GM23338 (cell line): ENCODE results near the gene ROBO1. TPM values are rescaled to one million over a fixed set of nuclear protein-coding genes. Genes with fewer than 3 reads are reported as not detected.

Source experiments
- ATAC-seq: fragments of 200-7000 bp; cut with Tn5 transposase; 3 replicates; pipeline ENCODE4 v1.9.1; 2020
- DNase-seq: peaks from one replicate; pipeline ENCODE4 v3.0.0-alpha.2; 2015; ENCODE audit warnings: low spot score
- H2AFZ ChIP-seq: fragments of 200-600 bp; sonication (generic); 2 replicates; pipeline ENCODE4 v1.8.0; 2016; ENCODE audit warnings: antibody characterized with exemption, mild to moderate bottlenecking, moderate library complexity
- H3F3A ChIP-seq: fragments of 200-600 bp; sonication (generic); replicated peaks from 2 replicates; pipeline ENCODE4 v1.8.0; 2017; ENCODE audit warnings: antibody characterized with exemption, mixed run types, low read depth
- H3K27ac ChIP-seq: fragments of 200-600 bp; sonication (generic); 2 replicates; pipeline ENCODE4 v1.6.1; 2016; ENCODE audit warnings: low read depth
- H3K27me3 ChIP-seq: fragments of 200-600 bp; sonication (generic); 2 replicates; pipeline ENCODE4 v1.8.0; 2016; ENCODE audit warnings: mild to moderate bottlenecking, mixed run types, moderate library complexity; ENCODE audit not compliant: insufficient read depth
- H3K36me3 ChIP-seq: fragments of 200-600 bp; sonication (generic); 2 replicates; pipeline ENCODE4 v1.8.0; 2016; ENCODE audit warnings: mild to moderate bottlenecking; ENCODE audit not compliant: insufficient read depth
- H3K4me1 ChIP-seq: fragments of 200-600 bp; sonication (generic); 2 replicates; pipeline ENCODE4 v1.8.0; 2016; ENCODE audit warnings: mild to moderate bottlenecking, moderate library complexity; ENCODE audit not compliant: insufficient read depth
- H3K4me2 ChIP-seq: fragments of 200-600 bp; sonication (generic); 2 replicates; pipeline ENCODE4 v1.7.1; 2017; ENCODE audit warnings: mixed run types
- H3K4me3 ChIP-seq: fragments of 200-600 bp; sonication (generic); 2 replicates; pipeline ENCODE4 v1.6.1; 2016; ENCODE audit warnings: mixed run types
- H3K79me2 ChIP-seq: fragments of 200-600 bp; sonication (generic); replicated peaks from 2 replicates; pipeline ENCODE4 v1.8.0; 2017; ENCODE audit warnings: mild to moderate bottlenecking; ENCODE audit not compliant: insufficient read depth
- H3K9me2 ChIP-seq: fragments of 200-600 bp; sonication (generic); 2 replicates; pipeline ENCODE4 v1.8.0; 2017; ENCODE audit not compliant: insufficient read depth
- H4K20me1 ChIP-seq: fragments of 200-600 bp; sonication (generic); replicated peaks from 2 replicates; pipeline ENCODE4 v1.8.0; 2017; ENCODE audit warnings: mild to moderate bottlenecking; ENCODE audit not compliant: insufficient read depth
- H3K27ac Mint-ChIP-seq: 2 replicates; pipeline ENCODE4 v1.8.0; 2020; ENCODE audit warnings: inconsistent platforms, mild to moderate bottlenecking, moderate library complexity, mixed read lengths
- H3K27me3 Mint-ChIP-seq: 3 replicates; pipeline ENCODE4 v1.8.0; 2022; ENCODE audit warnings: low read depth, mild to moderate bottlenecking, moderate library complexity, mixed read lengths, inconsistent platforms; ENCODE audit not compliant: insufficient read depth, poor library complexity
- H3K36me3 Mint-ChIP-seq: 3 replicates; pipeline ENCODE4 v1.8.0; 2021; ENCODE audit warnings: low read depth, mild to moderate bottlenecking, inconsistent platforms, moderate library complexity, mixed read lengths
- H3K4me1 Mint-ChIP-seq: 3 replicates; pipeline ENCODE4 v1.8.0; 2020; ENCODE audit warnings: mild to moderate bottlenecking, inconsistent platforms, mixed read lengths
- H3K4me3 Mint-ChIP-seq: 3 replicates; pipeline ENCODE4 v1.8.0; 2021; ENCODE audit warnings: moderate library complexity, mild to moderate bottlenecking, inconsistent platforms, mixed read lengths
- H3K9me3 Mint-ChIP-seq: 3 replicates; pipeline ENCODE4 v1.8.0; 2020; ENCODE audit warnings: moderate library complexity, mild to moderate bottlenecking, inconsistent platforms, mixed read lengths
- NANOG ChIP-seq: IDR thresholded peaks from 2 replicates; pipeline ENCODE4 v1.6.1; 2016; ENCODE audit warnings: antibody characterized with exemption, borderline replicate concordance
- ZNF331 ChIP-seq: fragments of 250-450 bp; sonication (Bioruptor Pico); IDR thresholded peaks from 2 replicates; pipeline ENCODE4 v1.5.0; 2020; ENCODE audit warnings: low read depth, mild to moderate bottlenecking, moderate library complexity
- polyA plus RNA-seq: library from polyadenylated mRNA; unstranded; fragments of >200 nt; fragmentation: Nextera tagmentation; extraction: Ambion mirVana; gene quantifications from 2 replicates; pipeline ENCODE4 v1.2.1, GENCODE V29; 2016
- total RNA-seq: library from RNA; depleted of rRNA; stranded (reverse); fragments of >200 nt; shearing (Covaris generic); gene quantifications from 2 replicates; pipeline ENCODE4 v1.2.3, GENCODE V29; 2014
- TF ChIP-seq, protein P1 (sequence below): fragments of 250-450 bp; sonication (Bioruptor Pico); IDR thresholded peaks from 2 replicates; pipeline ENCODE4 v1.5.0; 2020; ENCODE audit warnings: mild to moderate bottlenecking, moderate library complexity
- TF ChIP-seq, protein P2 (sequence below): IDR thresholded peaks from 2 replicates; pipeline ENCODE4 v1.6.1; 2016; ENCODE audit warnings: antibody characterized with exemption

Gene ROBO1
- total and polyA plus RNA-seq, 2 experiments from 2014 or later: 19.2 to 78.3 TPM

GRCh38 chr3:78794431-78794830 is 973.4 kb downstream of the ROBO1 start:
- H3K79me2 ChIP-seq: peaks cover 17% of the 10 kb centered on the region
- no peak for DNase-seq
- peaks cover 24% of the 10 kb centered on the region for H3K4me1 Mint-ChIP-seq

More at GRCh38 chr3:78794431-78794830, 973.4 kb downstream of the ROBO1 start:
- no peaks in the 10 kb centered on the region for H3K36me3 ChIP-seq
- no peak; the same call in 2 of the 3 replicates for ATAC-seq
- H3K4me3 ChIP-seq: no peak overlapping the region
- no peak overlapping the region for H2AFZ ChIP-seq
- no peaks in the 10 kb centered on the region for H3K27me3 ChIP-seq
- Mint-ChIP-seq H3K36me3 (no peaks in the 10 kb centered on the region), H3K9me3 (no peaks in the 10 kb centered on the region), H3K4me3 (no peak overlapping the region), H3K27me3 (no peaks in the 10 kb centered on the region), H3K27ac (no peak overlapping the region)
- no peaks in the 10 kb centered on the region for H3K9me2 ChIP-seq
- H3K4me1 ChIP-seq: peaks cover 25% of the 10 kb centered on the region
- H3K4me2 ChIP-seq: no peak overlapping the region
- H4K20me1 ChIP-seq: no peaks in the 10 kb centered on the region
- no peak for TF ChIP-seq ZNF331 (CRISPR knock-in tag)
- TF ChIP-seq, protein P1, sequence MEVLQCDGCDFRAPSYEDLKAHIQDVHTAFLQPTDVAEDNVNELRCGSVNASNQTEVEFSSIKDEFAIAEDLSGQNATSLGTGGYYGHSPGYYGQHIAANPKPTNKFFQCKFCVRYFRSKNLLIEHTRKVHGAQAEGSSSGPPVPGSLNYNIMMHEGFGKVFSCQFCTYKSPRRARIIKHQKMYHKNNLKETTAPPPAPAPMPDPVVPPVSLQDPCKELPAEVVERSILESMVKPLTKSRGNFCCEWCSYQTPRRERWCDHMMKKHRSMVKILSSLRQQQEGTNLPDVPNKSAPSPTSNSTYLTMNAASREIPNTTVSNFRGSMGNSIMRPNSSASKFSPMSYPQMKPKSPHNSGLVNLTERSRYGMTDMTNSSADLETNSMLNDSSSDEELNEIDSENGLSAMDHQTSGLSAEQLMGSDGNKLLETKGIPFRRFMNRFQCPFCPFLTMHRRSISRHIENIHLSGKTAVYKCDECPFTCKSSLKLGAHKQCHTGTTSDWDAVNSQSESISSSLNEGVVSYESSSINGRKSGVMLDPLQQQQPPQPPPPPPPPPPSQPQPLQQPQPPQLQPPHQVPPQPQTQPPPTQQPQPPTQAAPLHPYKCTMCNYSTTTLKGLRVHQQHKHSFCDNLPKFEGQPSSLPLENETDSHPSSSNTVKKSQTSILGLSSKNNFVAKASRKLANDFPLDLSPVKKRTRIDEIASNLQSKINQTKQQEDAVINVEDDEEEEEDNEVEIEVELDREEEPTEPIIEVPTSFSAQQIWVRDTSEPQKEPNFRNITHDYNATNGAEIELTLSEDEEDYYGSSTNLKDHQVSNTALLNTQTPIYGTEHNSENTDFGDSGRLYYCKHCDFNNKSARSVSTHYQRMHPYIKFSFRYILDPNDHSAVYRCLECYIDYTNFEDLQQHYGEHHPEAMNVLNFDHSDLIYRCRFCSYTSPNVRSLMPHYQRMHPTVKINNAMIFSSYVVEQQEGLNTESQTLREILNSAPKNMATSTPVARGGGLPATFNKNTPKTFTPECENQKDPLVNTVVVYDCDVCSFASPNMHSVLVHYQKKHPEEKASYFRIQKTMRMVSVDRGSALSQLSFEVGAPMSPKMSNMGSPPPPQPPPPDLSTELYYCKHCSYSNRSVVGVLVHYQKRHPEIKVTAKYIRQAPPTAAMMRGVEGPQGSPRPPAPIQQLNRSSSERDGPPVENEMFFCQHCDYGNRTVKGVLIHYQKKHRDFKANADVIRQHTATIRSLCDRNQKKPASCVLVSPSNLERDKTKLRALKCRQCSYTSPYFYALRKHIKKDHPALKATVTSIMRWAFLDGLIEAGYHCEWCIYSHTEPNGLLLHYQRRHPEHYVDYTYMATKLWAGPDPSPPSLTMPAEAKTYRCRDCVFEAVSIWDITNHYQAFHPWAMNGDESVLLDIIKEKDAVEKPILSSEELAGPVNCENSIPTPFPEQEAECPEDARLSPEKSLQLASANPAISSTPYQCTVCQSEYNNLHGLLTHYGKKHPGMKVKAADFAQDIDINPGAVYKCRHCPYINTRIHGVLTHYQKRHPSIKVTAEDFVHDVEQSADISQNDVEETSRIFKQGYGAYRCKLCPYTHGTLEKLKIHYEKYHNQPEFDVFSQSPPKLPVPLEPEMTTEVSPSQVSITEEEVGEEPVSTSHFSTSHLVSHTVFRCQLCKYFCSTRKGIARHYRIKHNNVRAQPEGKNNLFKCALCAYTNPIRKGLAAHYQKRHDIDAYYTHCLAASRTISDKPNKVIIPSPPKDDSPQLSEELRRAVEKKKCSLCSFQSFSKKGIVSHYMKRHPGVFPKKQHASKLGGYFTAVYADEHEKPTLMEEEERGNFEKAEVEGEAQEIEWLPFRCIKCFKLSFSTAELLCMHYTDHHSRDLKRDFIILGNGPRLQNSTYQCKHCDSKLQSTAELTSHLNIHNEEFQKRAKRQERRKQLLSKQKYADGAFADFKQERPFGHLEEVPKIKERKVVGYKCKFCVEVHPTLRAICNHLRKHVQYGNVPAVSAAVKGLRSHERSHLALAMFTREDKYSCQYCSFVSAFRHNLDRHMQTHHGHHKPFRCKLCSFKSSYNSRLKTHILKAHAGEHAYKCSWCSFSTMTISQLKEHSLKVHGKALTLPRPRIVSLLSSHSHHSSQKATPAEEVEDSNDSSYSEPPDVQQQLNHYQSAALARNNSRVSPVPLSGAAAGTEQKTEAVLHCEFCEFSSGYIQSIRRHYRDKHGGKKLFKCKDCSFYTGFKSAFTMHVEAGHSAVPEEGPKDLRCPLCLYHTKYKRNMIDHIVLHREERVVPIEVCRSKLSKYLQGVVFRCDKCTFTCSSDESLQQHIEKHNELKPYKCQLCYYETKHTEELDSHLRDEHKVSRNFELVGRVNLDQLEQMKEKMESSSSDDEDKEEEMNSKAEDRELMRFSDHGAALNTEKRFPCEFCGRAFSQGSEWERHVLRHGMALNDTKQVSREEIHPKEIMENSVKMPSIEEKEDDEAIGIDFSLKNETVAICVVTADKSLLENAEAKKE (CRISPR knock-in tag): no peak
- TF ChIP-seq, protein P2, sequence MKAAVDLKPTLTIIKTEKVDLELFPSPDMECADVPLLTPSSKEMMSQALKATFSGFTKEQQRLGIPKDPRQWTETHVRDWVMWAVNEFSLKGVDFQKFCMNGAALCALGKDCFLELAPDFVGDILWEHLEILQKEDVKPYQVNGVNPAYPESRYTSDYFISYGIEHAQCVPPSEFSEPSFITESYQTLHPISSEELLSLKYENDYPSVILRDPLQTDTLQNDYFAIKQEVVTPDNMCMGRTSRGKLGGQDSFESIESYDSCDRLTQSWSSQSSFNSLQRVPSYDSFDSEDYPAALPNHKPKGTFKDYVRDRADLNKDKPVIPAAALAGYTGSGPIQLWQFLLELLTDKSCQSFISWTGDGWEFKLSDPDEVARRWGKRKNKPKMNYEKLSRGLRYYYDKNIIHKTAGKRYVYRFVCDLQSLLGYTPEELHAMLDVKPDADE: no peak
- no peak for TF ChIP-seq NANOG
- H3F3A ChIP-seq: no peaks in the 10 kb centered on the region
- H3K27ac ChIP-seq: no peak overlapping the region
